PC-9 (cell line): ENCODE results near the gene ENKD1.

Experiments
- CTCF ChIP-seq: fragments of 200-600 bp; sonication (generic); conservative IDR thresholded peaks from 2 replicates; pipeline ENCODE4 v1.6.1; 2017; ENCODE audit warnings: mixed run types, antibody characterized with exemption, mild to moderate bottlenecking, moderate library complexity
- EZH2 ChIP-seq: fragments of 200-600 bp; sonication (generic); IDR thresholded peaks from 2 replicates; pipeline ENCODE4 v1.8.0; 2017; ENCODE audit warnings: antibody characterized with exemption, low read depth

GRCh38 chr16:67653128-67653788, 13.3 kb downstream of the ENKD1 start:
- peak; percentile 47 for TF ChIP-seq CTCF
- TF ChIP-seq EZH2: 0 out of 2 replicates have a peak, but pooled peaks have one; percentile 53
